Measurements from ENCODE around the gene AUTS2. TPM values are rescaled to one million over a fixed set of nuclear protein-coding genes. Genes with fewer than 3 reads are reported as not detected.

The AUTS2 gene
- polyA plus RNA-seq, 1 donor from 2014 or later: 97.3 TPM

- no peak overlapping the region for H2AFZ ChIP-seq (ENCODE audit: low read depth, low read length)
- no peak overlapping the region for H3K4me3 ChIP-seq (ENCODE audit: low read length)
- H3K36me3 ChIP-seq (ENCODE audit: insufficient read depth, low read length): no peaks in the 10 kb centered on the region
- H3K27ac ChIP-seq (ENCODE audit: low read length): no peak overlapping the region
- H3K9me2 ChIP-seq (ENCODE audit: insufficient read depth, low read length): no peaks in the 10 kb centered on the region
- H4K20me1 ChIP-seq (ENCODE audit: insufficient read depth): peaks cover 7% of the 10 kb centered on the region
- no peaks in the 10 kb centered on the region for H3K9me3 ChIP-seq (ENCODE audit: low read length)
- H3F3A ChIP-seq (ENCODE audit: insufficient read depth, low read length, poor library complexity, severe bottlenecking): no peaks in the 10 kb centered on the region
- no peak overlapping the region for H3K9ac ChIP-seq (ENCODE audit: low read length)
- no peak for TF ChIP-seq RAD21 (conservative IDR thresholded peaks at IDR 0.05)
- no peak for TF ChIP-seq POLR2AphosphoS5 (IDR thresholded peaks at IDR 0.05)
- TF ChIP-seq SMC3 (conservative IDR thresholded peaks at IDR 0.05; ENCODE audit: poor library complexity): no peak
- no peak for TF ChIP-seq CTCF (IDR thresholded peaks at IDR 0.05; ENCODE audit: poor library complexity, severe bottlenecking)
- TF ChIP-seq MXI1 (conservative IDR thresholded peaks at IDR 0.05; ENCODE audit: poor library complexity, severe bottlenecking): no peak
- TF ChIP-seq TAF1 (IDR thresholded peaks at IDR 0.05; ENCODE audit: low read depth): no peak
- no peak for TF ChIP-seq EZH2 (IDR thresholded peaks at IDR 0.05; ENCODE audit: borderline replicate concordance, insufficient read depth, low read length, poor library complexity, severe bottlenecking)
- H3K27me3 ChIP-seq (ENCODE audit: insufficient read depth, low read depth, low read length): no peaks in the 10 kb centered on the region
- peaks cover 92% of the 10 kb centered on the region for H3K79me2 ChIP-seq (replicated peaks; ENCODE audit: insufficient read depth, low read length)
- no peak overlapping the region for H3K4me2 ChIP-seq (ENCODE audit: low read length)
These were observed 27.5 kb downstream of the AUTS2 start for GRCh38 chr7:69625798-69626197.

- no peaks in the 10 kb centered on the region for H3K36me3 ChIP-seq (ENCODE audit: insufficient read depth, low read length)
- H3K9ac ChIP-seq (ENCODE audit: low read length): no peak overlapping the region
- no peaks in the 10 kb centered on the region for H3F3A ChIP-seq (ENCODE audit: insufficient read depth, low read length, poor library complexity, severe bottlenecking)
- H2AFZ ChIP-seq (ENCODE audit: low read depth, low read length): no peak overlapping the region
- no peak overlapping the region for H3K4me3 ChIP-seq (ENCODE audit: low read length)
- H4K20me1 ChIP-seq (ENCODE audit: insufficient read depth): peaks cover 10% of the 10 kb centered on the region
- H3K79me2 ChIP-seq (replicated peaks; ENCODE audit: insufficient read depth, low read length): peaks cover 91% of the 10 kb centered on the region
- H3K4me2 ChIP-seq (ENCODE audit: low read length): no peak overlapping the region
- H3K27ac ChIP-seq (ENCODE audit: low read length): no peak overlapping the region
- no peaks in the 10 kb centered on the region for H3K27me3 ChIP-seq (ENCODE audit: insufficient read depth, low read depth, low read length)
- TF ChIP-seq TAF1 (IDR thresholded peaks at IDR 0.05; ENCODE audit: low read depth) (no peak), EP300 (conservative IDR thresholded peaks at IDR 0.05; ENCODE audit: poor library complexity, severe bottlenecking) (no peak)
- no peaks in the 10 kb centered on the region for H3K9me2 ChIP-seq (ENCODE audit: insufficient read depth, low read length)
- H3K9me3 ChIP-seq (ENCODE audit: low read length): no peaks in the 10 kb centered on the region
These were observed 32.0 kb downstream of the AUTS2 start for GRCh38 chr7:69630292-69630691.

- TF ChIP-seq REST (IDR thresholded peaks at IDR 0.05; ENCODE audit: borderline replicate concordance): no peak
- TF ChIP-seq TAF1 (IDR thresholded peaks at IDR 0.05; ENCODE audit: low read depth): no peak
- no peak for TF ChIP-seq CTCF (IDR thresholded peaks at IDR 0.05; ENCODE audit: poor library complexity, severe bottlenecking)
- Histone ChIP-seq H3K4me2 (ENCODE audit: low read length) (no peak overlapping the region), H3K27ac (ENCODE audit: low read length) (no peak overlapping the region), H3K27me3 (ENCODE audit: insufficient read depth, low read depth, low read length) (no peaks in the 10 kb centered on the region), H4K20me1 (ENCODE audit: insufficient read depth) (peaks cover 12% of the 10 kb centered on the region), H3K9ac (ENCODE audit: low read length) (no peak overlapping the region), H2AFZ (ENCODE audit: low read depth, low read length) (no peak overlapping the region), H3K9me3 (ENCODE audit: low read length) (no peaks in the 10 kb centered on the region), H3K79me2 (replicated peaks; ENCODE audit: insufficient read depth, low read length) (peaks cover 91% of the 10 kb centered on the region), H3K9me2 (ENCODE audit: insufficient read depth, low read length) (no peaks in the 10 kb centered on the region), H3K4me3 (ENCODE audit: low read length) (no peak overlapping the region), H3K36me3 (ENCODE audit: insufficient read depth, low read length) (no peaks in the 10 kb centered on the region), H3F3A (ENCODE audit: insufficient read depth, low read length, poor library complexity, severe bottlenecking) (no peaks in the 10 kb centered on the region)
These were observed 32.9 kb downstream of the AUTS2 start for GRCh38 chr7:69631131-69631530.
